Sigmoid colon (tissue), 4 donors: Measurements from ENCODE around the gene TMC1.

ENCODE experiments used
- EP300 ChIP-seq, 4 donors: sonication (generic); formaldehyde crosslinking; IDR thresholded peaks; one replicate each; pipeline ENCODE4 v1.6.1; 2017; ENCODE audit warnings: antibody characterized with exemption in 4 of 4
- POLR2A ChIP-seq, 2 donors: fragments of 450-650 bp; IDR thresholded peaks; one replicate each; pipeline ENCODE4 v1.6.1; 2016; ENCODE audit warnings: antibody characterized with exemption in 2 of 2, mild to moderate bottlenecking in 2 of 2, moderate library complexity in 2 of 2
- TF ChIP-seq, protein P1 (sequence below), 4 experiments: fragments of 450-650 bp in 3 of 4; fragments of 200-600 bp in 1 of 4; IDR thresholded peaks; one replicate each; pipeline ENCODE4 v1.5.1; 2016 to 2019; ENCODE audit warnings: antibody characterized with exemption in 4 of 4, mild to moderate bottlenecking in 3 of 4, moderate library complexity in 2 of 4

DNA sequence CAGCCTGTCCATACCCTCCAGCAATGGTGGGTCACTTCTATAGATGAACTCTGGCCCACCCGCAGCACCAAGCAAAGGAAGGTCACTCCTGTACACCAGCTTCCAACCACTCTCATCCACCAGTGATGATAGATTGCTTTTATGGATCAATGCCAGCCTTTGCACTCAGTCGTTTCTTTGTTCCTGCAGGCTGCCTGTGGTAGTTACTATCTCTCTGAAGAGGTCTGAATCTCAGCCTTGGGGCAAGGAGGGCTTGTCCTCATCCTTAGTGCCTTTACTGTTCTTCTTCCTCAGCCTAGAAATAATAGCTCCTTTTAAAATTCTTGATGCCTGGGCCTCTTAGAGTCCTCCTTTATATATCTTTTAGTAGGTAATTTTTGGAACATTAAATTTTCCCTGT lies 100.8 kb downstream of the TMC1 start:
- TF ChIP-seq, protein P1, sequence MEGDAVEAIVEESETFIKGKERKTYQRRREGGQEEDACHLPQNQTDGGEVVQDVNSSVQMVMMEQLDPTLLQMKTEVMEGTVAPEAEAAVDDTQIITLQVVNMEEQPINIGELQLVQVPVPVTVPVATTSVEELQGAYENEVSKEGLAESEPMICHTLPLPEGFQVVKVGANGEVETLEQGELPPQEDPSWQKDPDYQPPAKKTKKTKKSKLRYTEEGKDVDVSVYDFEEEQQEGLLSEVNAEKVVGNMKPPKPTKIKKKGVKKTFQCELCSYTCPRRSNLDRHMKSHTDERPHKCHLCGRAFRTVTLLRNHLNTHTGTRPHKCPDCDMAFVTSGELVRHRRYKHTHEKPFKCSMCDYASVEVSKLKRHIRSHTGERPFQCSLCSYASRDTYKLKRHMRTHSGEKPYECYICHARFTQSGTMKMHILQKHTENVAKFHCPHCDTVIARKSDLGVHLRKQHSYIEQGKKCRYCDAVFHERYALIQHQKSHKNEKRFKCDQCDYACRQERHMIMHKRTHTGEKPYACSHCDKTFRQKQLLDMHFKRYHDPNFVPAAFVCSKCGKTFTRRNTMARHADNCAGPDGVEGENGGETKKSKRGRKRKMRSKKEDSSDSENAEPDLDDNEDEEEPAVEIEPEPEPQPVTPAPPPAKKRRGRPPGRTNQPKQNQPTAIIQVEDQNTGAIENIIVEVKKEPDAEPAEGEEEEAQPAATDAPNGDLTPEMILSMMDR (IDR thresholded peaks at IDR 0.05): no peak
- no peak for TF ChIP-seq POLR2A (IDR thresholded peaks at IDR 0.05)
- no peak for TF ChIP-seq EP300 (IDR thresholded peaks at IDR 0.05)
